Fibroblast of pulmonary artery (primary cell): Measurements from ENCODE around the gene PPP1R12B.

Source experiments
- DNase-seq: peaks from one replicate; pipeline ENCODE4 v3.0.0-alpha.2; 2010; ENCODE audit warnings: low read depth
- H3K4me3 ChIP-seq: replicated peaks from 2 replicates; pipeline ENCODE4 v1.5.1; 2011; ENCODE audit warnings: low read depth, mild to moderate bottlenecking, control low read depth, low read length, moderate library complexity
- CTCF ChIP-seq: IDR thresholded peaks from 2 replicates; pipeline ENCODE4 v1.5.1; 2011; ENCODE audit warnings: mild to moderate bottlenecking, control low read depth, low read length, inconsistent platforms; ENCODE audit errors: missing control alignments

Gene PPP1R12B

GRCh38 chr1:202561240-202561639, 212.7 kb downstream of the PPP1R12B start:
- no peak for TF ChIP-seq CTCF

DNA sequence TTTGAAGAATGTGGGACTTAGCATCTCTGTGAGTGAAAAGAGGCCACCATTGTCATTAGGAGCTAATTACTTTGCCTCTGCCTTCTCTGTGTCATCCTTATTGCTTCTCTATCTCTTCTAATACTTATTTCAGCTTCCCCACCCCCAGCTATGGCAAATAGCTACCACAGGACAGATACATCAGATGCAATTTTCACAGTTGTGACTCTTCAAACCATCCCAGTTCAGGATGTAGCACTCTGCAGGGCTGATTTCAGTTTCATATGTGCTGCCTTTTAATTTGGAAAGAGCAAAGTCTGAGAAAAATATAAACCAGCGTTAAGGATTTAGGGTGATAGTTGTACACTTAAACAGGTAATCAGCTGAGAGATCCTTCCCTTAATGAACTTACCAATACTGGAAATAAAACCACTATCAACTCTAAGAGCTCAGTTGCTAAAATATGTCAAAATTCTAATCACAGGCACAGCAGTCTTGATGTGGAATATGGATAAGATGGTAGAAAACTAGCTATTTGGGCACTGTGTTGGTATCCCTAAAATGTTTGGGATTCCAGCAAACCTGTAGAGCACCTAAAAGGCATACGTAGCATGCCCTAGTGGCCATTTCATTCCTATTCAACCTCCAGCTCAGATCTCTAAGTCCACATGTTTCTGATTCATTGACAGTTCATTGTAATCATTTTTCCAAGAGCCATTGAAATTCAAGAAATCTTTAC, 213.4 kb downstream of the PPP1R12B start:
- peak; percentile 5 for TF ChIP-seq CTCF
- no peak for DNase-seq
- no peak overlapping the region for H3K4me3 ChIP-seq

More at GRCh38 chr1:202561240-202561639, 212.7 kb downstream of the PPP1R12B start:
- no peak for DNase-seq
- H3K4me3 ChIP-seq, result no peak overlapping the region

- H3K4me3 ChIP-seq, result no peak overlapping the region
- TF ChIP-seq CTCF, result no peak
- DNase-seq, result no peak
Measured at GRCh38 chr1:202562444-202563060, 214.1 kb downstream of the PPP1R12B start.

DNA sequence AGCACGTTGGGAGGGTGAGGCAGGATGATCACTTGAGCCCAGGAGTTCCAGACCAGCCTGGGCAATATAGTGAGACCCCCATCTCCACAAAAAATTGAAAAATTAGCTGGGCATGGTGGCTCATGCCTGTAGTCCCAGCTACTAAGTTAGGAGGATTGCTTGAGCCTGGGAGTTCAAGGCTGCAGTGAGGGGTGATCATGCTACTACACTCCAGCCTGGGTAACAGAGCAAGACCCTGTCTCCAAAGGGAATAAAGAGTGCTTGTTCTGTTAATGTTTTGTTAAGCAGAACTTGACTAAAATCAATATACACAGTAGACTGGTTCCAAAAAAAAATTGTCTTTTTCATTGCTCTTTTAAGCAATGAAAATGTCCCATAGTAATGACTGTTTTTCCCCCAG, 215.3 kb downstream of the PPP1R12B start:
- no peak for TF ChIP-seq CTCF
- H3K4me3 ChIP-seq, result no peak overlapping the region
- no peak for DNase-seq

- DNase-seq, result no peak
- H3K4me3 ChIP-seq, result no peak overlapping the region
- no peak for TF ChIP-seq CTCF
Measured at GRCh38 chr1:202564958-202565495, 216.5 kb downstream of the PPP1R12B start.

GRCh38 chr1:202565890-202566602, 217.5 kb downstream of the PPP1R12B start:
- no peak for TF ChIP-seq CTCF

More at GRCh38 chr1:202565890-202566602, 217.5 kb downstream of the PPP1R12B start:
- no peak overlapping the region for H3K4me3 ChIP-seq
- no peak for DNase-seq
